ENCODE results near the gene LAPTM4A. TPM values are rescaled to one million over a fixed set of nuclear protein-coding genes. Genes with fewer than 3 reads are reported as not detected.

The LAPTM4A gene
- total RNA-seq, 2 donors from 2014 or later, result 44.3 to 46.0 TPM

DNA sequence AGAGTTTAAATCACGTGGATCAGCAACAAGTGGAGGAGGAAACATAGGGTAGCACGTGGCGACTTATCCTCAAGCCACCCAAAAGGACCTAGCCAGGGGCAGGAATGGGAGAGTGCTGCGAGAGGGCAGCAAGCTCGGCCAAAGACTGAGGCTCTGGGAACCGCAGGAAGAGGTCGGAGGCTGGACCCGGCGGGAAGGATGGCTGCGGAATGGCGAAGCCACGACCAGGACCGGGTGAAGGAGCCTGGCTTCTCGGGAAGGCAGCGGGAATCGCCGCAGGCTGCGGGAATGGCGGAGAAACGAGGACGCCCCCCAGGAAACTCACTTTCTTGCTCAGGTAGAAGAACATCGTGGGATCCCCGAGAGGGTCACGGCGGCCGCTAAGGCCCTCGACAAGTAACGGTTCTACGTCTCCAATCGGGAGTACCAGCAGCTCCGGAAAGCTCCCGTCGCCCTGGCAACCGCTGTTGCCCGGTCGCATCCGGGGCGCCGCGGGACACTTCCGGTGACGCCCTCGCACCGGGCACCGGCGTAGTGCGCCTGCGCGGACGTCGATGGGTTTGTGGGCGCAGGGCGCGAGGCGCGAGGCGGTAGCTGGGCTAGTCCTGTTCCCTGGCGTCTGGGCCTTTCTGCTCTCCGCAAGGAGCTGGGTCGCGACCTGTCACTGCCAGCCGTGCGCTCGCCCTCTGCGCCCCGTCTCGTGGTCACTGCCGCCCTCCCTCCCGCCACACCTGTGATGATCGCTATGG lies 61.6 kb downstream of the LAPTM4A start, which contains the start of gene WDR35:
Gene WDR35 (minus strand): TSS at position 439 of the 749 bp plus-strand sequence. CDS start 90 bp downstream, at position 349.
- H3K27me3 Mint-ChIP-seq, result peaks cover 18% of the 10 kb centered on the region
- H3K27ac Mint-ChIP-seq, result peak within 1 kb of the TSS; percentile 85
- H3K4me3 Mint-ChIP-seq, result peak within 1 kb of the TSS; percentile 94
- peak; percentile 80 to 85 (median 84) for DNase-seq
- no peaks in the 10 kb centered on the region for H3K9me3 ChIP-seq (ENCODE audit: control insufficient read depth, low read length, poor library complexity, severe bottlenecking)
- peak; percentile 92 for ATAC-seq
- H3K36me3 Mint-ChIP-seq (ENCODE audit: low read depth), result peaks cover 7% of the 10 kb centered on the region
- H3K4me1 Mint-ChIP-seq, result peaks cover 20% of the 10 kb centered on the region

DNA sequence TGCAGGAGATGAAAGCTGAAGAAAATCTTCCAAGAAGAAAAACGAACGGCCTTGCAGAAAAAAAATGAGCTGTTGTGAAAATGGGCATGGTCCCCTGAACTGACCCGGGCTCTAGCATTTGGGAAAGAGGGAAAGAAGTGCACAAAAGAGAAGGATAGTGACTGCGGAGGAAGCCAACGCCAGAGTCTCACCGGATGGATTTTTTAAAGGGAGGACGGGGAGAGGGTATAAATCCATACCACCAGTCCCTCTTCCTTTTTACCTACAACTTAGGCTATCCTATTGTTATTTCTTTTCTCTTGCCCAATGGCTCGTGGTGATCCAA lies 62.1 kb downstream of the LAPTM4A start:
- peak overlapping the region; percentile 94 for H3K4me3 Mint-ChIP-seq
- peaks cover 18% of the 10 kb centered on the region for H3K27me3 Mint-ChIP-seq
- H3K9me3 ChIP-seq (ENCODE audit: control insufficient read depth, low read length, poor library complexity, severe bottlenecking), result no peaks in the 10 kb centered on the region
- H3K36me3 Mint-ChIP-seq (ENCODE audit: low read depth), result peaks cover 7% of the 10 kb centered on the region
- peaks cover 20% of the 10 kb centered on the region for H3K4me1 Mint-ChIP-seq
- no peak for DNase-seq
- ATAC-seq, result no peak
- peak overlapping the region; percentile 85 for H3K27ac Mint-ChIP-seq

DNA sequence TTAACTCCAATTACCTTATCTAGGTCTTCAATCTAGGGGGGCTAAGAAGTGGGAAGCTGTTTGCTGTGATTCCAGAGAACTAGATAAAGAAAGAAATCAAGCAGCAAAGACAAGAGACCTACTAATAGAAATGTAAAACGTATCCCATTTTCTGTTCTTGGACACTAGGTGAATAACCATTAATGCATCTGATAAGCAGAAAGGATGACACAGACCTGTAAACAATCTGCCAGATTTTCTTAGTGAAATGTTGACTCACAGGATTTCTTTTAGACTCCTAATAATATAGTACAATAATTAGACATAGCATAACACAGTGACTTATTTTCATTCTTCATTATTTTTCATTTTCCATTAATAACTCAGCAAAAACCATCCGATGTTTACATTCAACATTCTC lies 62.8 kb downstream of the LAPTM4A start:
- Mint-ChIP-seq H3K4me1 (peaks cover 20% of the 10 kb centered on the region), H3K36me3 (ENCODE audit: low read depth) (peaks cover 7% of the 10 kb centered on the region)
- no peak for ATAC-seq

DNA sequence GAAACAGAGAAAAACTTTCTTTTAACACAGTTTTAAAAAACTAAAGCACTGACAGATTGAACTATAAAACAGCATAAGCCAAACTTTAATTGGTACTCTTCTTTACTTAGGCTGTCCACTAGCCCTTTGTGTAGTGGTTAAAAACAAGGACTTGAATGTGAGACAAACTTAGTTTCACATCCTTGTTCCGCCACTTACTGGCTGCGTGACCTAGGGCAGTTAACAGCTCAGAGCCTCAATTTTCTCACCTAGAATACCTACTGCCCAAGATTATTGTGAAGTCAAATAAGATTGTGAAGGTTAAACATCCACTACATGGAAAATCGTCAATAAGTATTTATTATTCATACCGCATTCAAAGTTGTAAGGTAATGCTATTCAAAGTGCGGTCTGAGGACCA lies 63.5 kb downstream of the LAPTM4A start:
- Mint-ChIP-seq H3K4me3 (no peak overlapping the region), H3K27ac (peak overlapping the region; percentile 85)

More for the DNA sequence above, 62.8 kb downstream of the LAPTM4A start:
- Mint-ChIP-seq H3K27me3 (peaks cover 16% of the 10 kb centered on the region), H3K4me3 (peak overlapping the region; percentile 50), H3K27ac (peak overlapping the region; percentile 85)
- DNase-seq, result no peak
- no peaks in the 10 kb centered on the region for H3K9me3 ChIP-seq (ENCODE audit: control insufficient read depth, low read length, poor library complexity, severe bottlenecking)

More for the DNA sequence above, 63.5 kb downstream of the LAPTM4A start:
- ATAC-seq, result no peak
- peaks cover 22% of the 10 kb centered on the region for H3K4me1 Mint-ChIP-seq
- no peak for DNase-seq
- H3K27me3 Mint-ChIP-seq, result peaks cover 10% of the 10 kb centered on the region
- no peaks in the 10 kb centered on the region for H3K9me3 ChIP-seq (ENCODE audit: control insufficient read depth, low read length, poor library complexity, severe bottlenecking)
- peaks cover 9% of the 10 kb centered on the region for H3K36me3 Mint-ChIP-seq (ENCODE audit: low read depth)

Other genes with a start within 250 kb of the LAPTM4A start
- 10 to 100 TPM; 33.4 to 36.9 TPM for gene TTC32, start 149.6 kb downstream of the LAPTM4A start, total RNA-seq
- gene WDR35, start 61.5 kb downstream of the LAPTM4A start, total RNA-seq, result 1 to 10 TPM; 3.5 to 5.6 TPM
- gene MATN3, start 39.0 kb downstream of the LAPTM4A start, total RNA-seq, result not detected
- not detected for gene SDC1, start 173.5 kb upstream of the LAPTM4A start, total RNA-seq

All from T-helper 17 cell (primary cell).